HEK293 (cell line): Measurements from ENCODE around the gene CXCL3.

Experiments used
- FEZF1 ChIP-seq: fragments of 450-650 bp; formaldehyde crosslinking; IDR thresholded peaks from 2 replicates; pipeline ENCODE4 v1.5.1; 2016; ENCODE audit warnings: missing biosample characterization, missing genetic modification characterization
- HOXA7 ChIP-seq: sonication (generic); formaldehyde crosslinking; IDR thresholded peaks from 2 replicates; pipeline ENCODE4 v1.8.1; 2022; ENCODE audit warnings: missing genetic modification reagents, borderline replicate concordance
- OVOL3 ChIP-seq: fragments of 450-650 bp; formaldehyde crosslinking; IDR thresholded peaks from 2 replicates; pipeline ENCODE4 v1.5.1; 2016; ENCODE audit warnings: missing biosample characterization, missing genetic modification characterization
- ZBTB21 ChIP-seq: fragments of 450-650 bp; formaldehyde crosslinking; IDR thresholded peaks from 2 replicates; pipeline ENCODE4 v1.5.1; 2017; ENCODE audit warnings: missing biosample characterization, missing genetic modification characterization
- ZBTB7A ChIP-seq: fragments of 450-650 bp; formaldehyde crosslinking; IDR thresholded peaks from 2 replicates; pipeline ENCODE4 v1.5.1; 2016; ENCODE audit warnings: low read depth, missing biosample characterization, missing genetic modification characterization
- ZFP69B ChIP-seq: fragments of 450-650 bp; formaldehyde crosslinking; IDR thresholded peaks from 2 replicates; pipeline ENCODE4 v1.5.1; 2016; ENCODE audit warnings: missing biosample characterization, missing genetic modification characterization
- ZNF174 ChIP-seq: fragments of 450-650 bp; formaldehyde crosslinking; IDR thresholded peaks from 2 replicates; pipeline ENCODE4 v1.5.0; 2017; ENCODE audit warnings: missing biosample characterization, mild to moderate bottlenecking, missing genetic modification characterization
- ZNF19 ChIP-seq: fragments of 450-650 bp; formaldehyde crosslinking; IDR thresholded peaks from 2 replicates; pipeline ENCODE4; 2016; ENCODE audit warnings: missing biosample characterization, missing genetic modification characterization, low read depth
- ZNF202 ChIP-seq: fragments of 450-650 bp; formaldehyde crosslinking; IDR thresholded peaks from 2 replicates; pipeline ENCODE4 v1.5.1; 2016; ENCODE audit warnings: missing biosample characterization, missing genetic modification characterization, borderline replicate concordance
- ZNF24 ChIP-seq: fragments of 450-650 bp; formaldehyde crosslinking; IDR thresholded peaks from 2 replicates; pipeline ENCODE4 v1.5.1; 2016; ENCODE audit warnings: missing biosample characterization, missing genetic modification characterization
- ZNF354C ChIP-seq: fragments of 450-650 bp; formaldehyde crosslinking; IDR thresholded peaks from 2 replicates; pipeline ENCODE4 v1.5.1; 2016; ENCODE audit warnings: missing biosample characterization, missing genetic modification characterization, low read depth, borderline replicate concordance
- ZNF391 ChIP-seq: fragments of 450-650 bp; formaldehyde crosslinking; IDR thresholded peaks from 2 replicates; pipeline ENCODE4 v1.5.1; 2016; ENCODE audit warnings: low read depth, missing biosample characterization, missing genetic modification characterization, borderline replicate concordance
- ZNF423 ChIP-seq: fragments of 450-650 bp; formaldehyde crosslinking; IDR thresholded peaks from 2 replicates; pipeline ENCODE4 v1.5.1; 2016; ENCODE audit warnings: missing biosample characterization, missing genetic modification characterization
- ZNF501 ChIP-seq: fragments of 450-650 bp; formaldehyde crosslinking; IDR thresholded peaks from 2 replicates; pipeline ENCODE4 v1.5.1; 2016; ENCODE audit warnings: missing biosample characterization, missing genetic modification characterization
- ZNF521 ChIP-seq: fragments of 450-650 bp; formaldehyde crosslinking; IDR thresholded peaks from 2 replicates; pipeline ENCODE4 v1.5.1; 2017; ENCODE audit warnings: missing biosample characterization, mild to moderate bottlenecking, missing genetic modification characterization
- ZNF549 ChIP-seq: fragments of 450-650 bp; IDR thresholded peaks from 2 replicates; pipeline ENCODE4 v1.5.1; 2018; ENCODE audit warnings: missing biosample characterization, missing genetic modification characterization, mild to moderate bottlenecking, inconsistent platforms, moderate library complexity
- ZNF558 ChIP-seq: fragments of 450-650 bp; formaldehyde crosslinking; IDR thresholded peaks from 2 replicates; pipeline ENCODE4 v1.5.1; 2016; ENCODE audit warnings: missing biosample characterization, missing genetic modification characterization
- ZNF571 ChIP-seq: fragments of 450-650 bp; formaldehyde crosslinking; IDR thresholded peaks from 2 replicates; pipeline ENCODE4 v1.5.0; 2017; ENCODE audit warnings: missing biosample characterization, missing genetic modification characterization
- ZNF610 ChIP-seq: fragments of 450-650 bp; formaldehyde crosslinking; IDR thresholded peaks from 2 replicates; pipeline ENCODE4 v1.5.1; 2016; ENCODE audit warnings: missing biosample characterization, missing genetic modification characterization, borderline replicate concordance
- ZNF623 ChIP-seq: fragments of 450-650 bp; formaldehyde crosslinking; IDR thresholded peaks from 2 replicates; pipeline ENCODE4 v1.5.1; 2016; ENCODE audit warnings: missing biosample characterization, missing genetic modification characterization
- ZNF747 ChIP-seq: fragments of 450-650 bp; formaldehyde crosslinking; IDR thresholded peaks from 2 replicates; pipeline ENCODE4 v1.5.1; 2016; ENCODE audit warnings: missing biosample characterization, missing genetic modification characterization
- ZNF791 ChIP-seq: fragments of 450-650 bp; formaldehyde crosslinking; IDR thresholded peaks from 2 replicates; pipeline ENCODE4 v1.5.1; 2016; ENCODE audit warnings: missing biosample characterization, missing genetic modification characterization
- TF ChIP-seq, protein P1 (sequence below): fragments of 450-650 bp; formaldehyde crosslinking; IDR thresholded peaks from 2 replicates; pipeline ENCODE4 v1.5.1; 2017; ENCODE audit warnings: missing biosample characterization, missing genetic modification characterization
- TF ChIP-seq, protein P2 (sequence below): fragments of 450-650 bp; formaldehyde crosslinking; IDR thresholded peaks from 2 replicates; pipeline ENCODE4 v1.5.1; 2016; ENCODE audit warnings: missing biosample characterization, missing genetic modification characterization
- TF ChIP-seq, protein P3 (sequence below): fragments of 450-650 bp; formaldehyde crosslinking; IDR thresholded peaks from 2 replicates; pipeline ENCODE4; 2016; ENCODE audit warnings: missing biosample characterization, missing genetic modification characterization
- TF ChIP-seq, protein P4 (sequence below): fragments of 450-650 bp; formaldehyde crosslinking; IDR thresholded peaks from 2 replicates; pipeline ENCODE4 v1.5.1; 2017; ENCODE audit warnings: missing biosample characterization, missing genetic modification characterization
- TF ChIP-seq, protein P5 (sequence below): fragments of 450-650 bp; formaldehyde crosslinking; IDR thresholded peaks from 2 replicates; pipeline ENCODE4 v1.5.1; 2016; ENCODE audit warnings: missing biosample characterization, missing genetic modification characterization
- TF ChIP-seq, protein P6 (sequence below): fragments of 450-650 bp; formaldehyde crosslinking; IDR thresholded peaks from 2 replicates; pipeline ENCODE4 v1.5.1; 2016; ENCODE audit warnings: missing biosample characterization, missing genetic modification characterization

The CXCL3 gene

DNA sequence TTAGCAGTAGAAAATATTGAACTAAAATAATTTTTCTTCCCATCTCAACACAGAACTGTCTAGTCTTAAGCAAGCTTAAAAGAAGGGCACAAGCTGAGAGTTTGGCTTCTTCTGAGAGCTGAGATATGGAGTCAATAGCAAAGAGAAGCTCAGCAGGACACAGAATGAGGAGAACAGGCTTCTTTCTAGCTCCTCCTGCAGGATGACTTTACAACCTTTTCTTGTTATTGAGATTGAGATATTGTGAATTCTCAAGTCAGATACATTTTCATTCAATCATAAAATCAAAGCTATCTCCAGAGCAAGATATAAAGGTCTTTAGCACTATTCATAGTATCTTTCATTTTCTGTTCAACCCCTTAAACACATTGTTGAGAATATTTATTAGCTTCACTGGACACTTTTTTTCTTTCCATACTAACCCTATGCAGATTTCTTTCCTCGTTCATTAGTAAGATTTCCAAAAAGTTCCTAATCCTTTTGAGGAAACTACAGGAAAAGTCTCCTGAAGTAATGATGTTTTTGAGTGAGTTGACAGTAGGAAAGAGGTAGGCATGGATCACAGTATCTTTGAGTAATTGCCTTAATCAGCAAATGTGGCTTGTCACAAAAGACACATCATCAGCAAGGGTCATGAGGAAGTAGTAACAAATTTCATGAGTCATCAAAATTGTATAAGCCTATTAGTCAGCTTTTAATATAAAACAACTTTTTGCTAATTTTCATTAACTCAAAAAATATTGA, 17.8 kb upstream of the CXCL3 start (continued):
- TF ChIP-seq, protein P1, sequence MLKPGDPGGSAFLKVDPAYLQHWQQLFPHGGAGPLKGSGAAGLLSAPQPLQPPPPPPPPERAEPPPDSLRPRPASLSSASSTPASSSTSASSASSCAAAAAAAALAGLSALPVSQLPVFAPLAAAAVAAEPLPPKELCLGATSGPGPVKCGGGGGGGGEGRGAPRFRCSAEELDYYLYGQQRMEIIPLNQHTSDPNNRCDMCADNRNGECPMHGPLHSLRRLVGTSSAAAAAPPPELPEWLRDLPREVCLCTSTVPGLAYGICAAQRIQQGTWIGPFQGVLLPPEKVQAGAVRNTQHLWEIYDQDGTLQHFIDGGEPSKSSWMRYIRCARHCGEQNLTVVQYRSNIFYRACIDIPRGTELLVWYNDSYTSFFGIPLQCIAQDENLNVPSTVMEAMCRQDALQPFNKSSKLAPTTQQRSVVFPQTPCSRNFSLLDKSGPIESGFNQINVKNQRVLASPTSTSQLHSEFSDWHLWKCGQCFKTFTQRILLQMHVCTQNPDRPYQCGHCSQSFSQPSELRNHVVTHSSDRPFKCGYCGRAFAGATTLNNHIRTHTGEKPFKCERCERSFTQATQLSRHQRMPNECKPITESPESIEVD (tag by site-specific recombination) = no peak
- 0 out of 2 replicates have a peak, but pooled peaks have one; percentile 8 for TF ChIP-seq FEZF1
- no peak for TF ChIP-seq ZNF791 (tag by site-specific recombination)
- TF ChIP-seq ZBTB7A (tag by site-specific recombination) = no peak
- TF ChIP-seq ZNF24 (tag by site-specific recombination) = 0 out of 2 replicates have a peak, but pooled peaks have one; percentile 62
- no peak; the same call in 1 of the 2 replicates for TF ChIP-seq ZNF558 (tag by site-specific recombination)
- TF ChIP-seq ZNF610 (tag by site-specific recombination) = no peak
- no peak for TF ChIP-seq ZNF423
- no peak for TF ChIP-seq ZNF174 (tag by site-specific recombination)
- TF ChIP-seq, protein P2, sequence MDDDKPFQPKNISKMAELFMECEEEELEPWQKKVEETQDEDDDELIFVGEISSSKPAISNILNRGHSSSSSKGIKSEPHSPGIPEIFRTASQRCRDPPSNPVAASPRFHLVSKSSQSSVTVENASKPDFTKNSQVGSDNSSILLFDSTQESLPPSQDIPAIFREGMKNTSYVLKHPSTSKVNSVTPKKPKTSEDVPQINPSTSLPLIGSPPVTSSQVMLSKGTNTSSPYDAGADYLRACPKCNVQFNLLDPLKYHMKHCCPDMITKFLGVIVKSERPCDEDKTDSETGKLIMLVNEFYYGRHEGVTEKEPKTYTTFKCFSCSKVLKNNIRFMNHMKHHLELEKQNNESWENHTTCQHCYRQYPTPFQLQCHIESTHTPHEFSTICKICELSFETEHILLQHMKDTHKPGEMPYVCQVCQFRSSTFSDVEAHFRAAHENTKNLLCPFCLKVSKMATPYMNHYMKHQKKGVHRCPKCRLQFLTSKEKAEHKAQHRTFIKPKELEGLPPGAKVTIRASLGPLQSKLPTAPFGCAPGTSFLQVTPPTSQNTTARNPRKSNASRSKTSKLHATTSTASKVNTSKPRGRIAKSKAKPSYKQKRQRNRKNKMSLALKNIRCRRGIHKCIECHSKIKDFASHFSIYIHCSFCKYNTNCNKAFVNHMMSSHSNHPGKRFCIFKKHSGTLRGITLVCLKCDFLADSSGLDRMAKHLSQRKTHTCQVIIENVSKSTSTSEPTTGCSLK (tag by site-specific recombination) = no peak
- TF ChIP-seq, protein P3, sequence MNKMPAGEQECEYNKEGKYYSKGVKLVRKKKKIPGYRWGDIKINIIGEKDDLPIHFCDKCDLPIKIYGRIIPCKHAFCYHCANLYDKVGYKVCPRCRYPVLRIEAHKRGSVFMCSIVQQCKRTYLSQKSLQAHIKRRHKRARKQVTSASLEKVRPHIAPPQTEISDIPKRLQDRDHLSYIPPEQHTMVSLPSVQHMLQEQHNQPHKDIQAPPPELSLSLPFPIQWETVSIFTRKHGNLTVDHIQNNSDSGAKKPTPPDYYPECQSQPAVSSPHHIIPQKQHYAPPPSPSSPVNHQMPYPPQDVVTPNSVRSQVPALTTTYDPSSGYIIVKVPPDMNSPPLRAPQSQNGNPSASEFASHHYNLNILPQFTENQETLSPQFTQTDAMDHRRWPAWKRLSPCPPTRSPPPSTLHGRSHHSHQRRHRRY (tag by site-specific recombination) = no peak
- TF ChIP-seq, protein P4, sequence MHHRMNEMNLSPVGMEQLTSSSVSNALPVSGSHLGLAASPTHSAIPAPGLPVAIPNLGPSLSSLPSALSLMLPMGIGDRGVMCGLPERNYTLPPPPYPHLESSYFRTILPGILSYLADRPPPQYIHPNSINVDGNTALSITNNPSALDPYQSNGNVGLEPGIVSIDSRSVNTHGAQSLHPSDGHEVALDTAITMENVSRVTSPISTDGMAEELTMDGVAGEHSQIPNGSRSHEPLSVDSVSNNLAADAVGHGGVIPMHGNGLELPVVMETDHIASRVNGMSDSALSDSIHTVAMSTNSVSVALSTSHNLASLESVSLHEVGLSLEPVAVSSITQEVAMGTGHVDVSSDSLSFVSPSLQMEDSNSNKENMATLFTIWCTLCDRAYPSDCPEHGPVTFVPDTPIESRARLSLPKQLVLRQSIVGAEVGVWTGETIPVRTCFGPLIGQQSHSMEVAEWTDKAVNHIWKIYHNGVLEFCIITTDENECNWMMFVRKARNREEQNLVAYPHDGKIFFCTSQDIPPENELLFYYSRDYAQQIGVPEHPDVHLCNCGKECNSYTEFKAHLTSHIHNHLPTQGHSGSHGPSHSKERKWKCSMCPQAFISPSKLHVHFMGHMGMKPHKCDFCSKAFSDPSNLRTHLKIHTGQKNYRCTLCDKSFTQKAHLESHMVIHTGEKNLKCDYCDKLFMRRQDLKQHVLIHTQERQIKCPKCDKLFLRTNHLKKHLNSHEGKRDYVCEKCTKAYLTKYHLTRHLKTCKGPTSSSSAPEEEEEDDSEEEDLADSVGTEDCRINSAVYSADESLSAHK (tag by site-specific recombination) = no peak
- TF ChIP-seq ZNF19 (tag by site-specific recombination) = no peak
- no peak for TF ChIP-seq HOXA7 (CRISPR knock-in tag)
- TF ChIP-seq ZNF202 (tag by site-specific recombination) = no peak
- no peak for TF ChIP-seq OVOL3
- no peak for TF ChIP-seq ZBTB21 (tag by site-specific recombination)
- TF ChIP-seq, protein P5, sequence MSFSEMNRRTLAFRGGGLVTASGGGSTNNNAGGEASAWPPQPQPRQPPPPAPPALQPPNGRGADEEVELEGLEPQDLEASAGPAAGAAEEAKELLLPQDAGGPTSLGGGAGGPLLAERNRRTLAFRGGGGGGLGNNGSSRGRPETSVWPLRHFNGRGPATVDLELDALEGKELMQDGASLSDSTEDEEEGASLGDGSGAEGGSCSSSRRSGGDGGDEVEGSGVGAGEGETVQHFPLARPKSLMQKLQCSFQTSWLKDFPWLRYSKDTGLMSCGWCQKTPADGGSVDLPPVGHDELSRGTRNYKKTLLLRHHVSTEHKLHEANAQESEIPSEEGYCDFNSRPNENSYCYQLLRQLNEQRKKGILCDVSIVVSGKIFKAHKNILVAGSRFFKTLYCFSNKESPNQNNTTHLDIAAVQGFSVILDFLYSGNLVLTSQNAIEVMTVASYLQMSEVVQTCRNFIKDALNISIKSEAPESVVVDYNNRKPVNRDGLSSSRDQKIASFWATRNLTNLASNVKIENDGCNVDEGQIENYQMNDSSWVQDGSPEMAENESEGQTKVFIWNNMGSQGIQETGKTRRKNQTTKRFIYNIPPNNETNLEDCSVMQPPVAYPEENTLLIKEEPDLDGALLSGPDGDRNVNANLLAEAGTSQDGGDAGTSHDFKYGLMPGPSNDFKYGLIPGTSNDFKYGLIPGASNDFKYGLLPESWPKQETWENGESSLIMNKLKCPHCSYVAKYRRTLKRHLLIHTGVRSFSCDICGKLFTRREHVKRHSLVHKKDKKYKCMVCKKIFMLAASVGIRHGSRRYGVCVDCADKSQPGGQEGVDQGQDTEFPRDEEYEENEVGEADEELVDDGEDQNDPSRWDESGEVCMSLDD = no peak
- no peak for TF ChIP-seq ZNF747 (tag by site-specific recombination)
- no peak for TF ChIP-seq ZFP69B (tag by site-specific recombination)
- TF ChIP-seq ZNF501 (tag by site-specific recombination) = no peak
- TF ChIP-seq ZNF623 (tag by site-specific recombination) = no peak
- TF ChIP-seq ZNF354C (tag by site-specific recombination) = no peak
- TF ChIP-seq ZNF521 (tag by site-specific recombination) = no peak
- TF ChIP-seq ZNF391 (tag by site-specific recombination) = no peak
- TF ChIP-seq, protein P6, sequence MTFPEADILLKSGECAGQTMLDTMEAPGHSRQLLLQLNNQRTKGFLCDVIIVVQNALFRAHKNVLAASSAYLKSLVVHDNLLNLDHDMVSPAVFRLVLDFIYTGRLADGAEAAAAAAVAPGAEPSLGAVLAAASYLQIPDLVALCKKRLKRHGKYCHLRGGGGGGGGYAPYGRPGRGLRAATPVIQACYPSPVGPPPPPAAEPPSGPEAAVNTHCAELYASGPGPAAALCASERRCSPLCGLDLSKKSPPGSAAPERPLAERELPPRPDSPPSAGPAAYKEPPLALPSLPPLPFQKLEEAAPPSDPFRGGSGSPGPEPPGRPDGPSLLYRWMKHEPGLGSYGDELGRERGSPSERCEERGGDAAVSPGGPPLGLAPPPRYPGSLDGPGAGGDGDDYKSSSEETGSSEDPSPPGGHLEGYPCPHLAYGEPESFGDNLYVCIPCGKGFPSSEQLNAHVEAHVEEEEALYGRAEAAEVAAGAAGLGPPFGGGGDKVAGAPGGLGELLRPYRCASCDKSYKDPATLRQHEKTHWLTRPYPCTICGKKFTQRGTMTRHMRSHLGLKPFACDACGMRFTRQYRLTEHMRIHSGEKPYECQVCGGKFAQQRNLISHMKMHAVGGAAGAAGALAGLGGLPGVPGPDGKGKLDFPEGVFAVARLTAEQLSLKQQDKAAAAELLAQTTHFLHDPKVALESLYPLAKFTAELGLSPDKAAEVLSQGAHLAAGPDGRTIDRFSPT (tag by site-specific recombination) = peak; percentile 45; the same call in 1 of the 2 replicates
- TF ChIP-seq ZNF571 (tag by site-specific recombination) = no peak
- no peak for TF ChIP-seq ZNF549 (tag by site-specific recombination)
